SK-N-SH treated with all-trans-retinoic acid at 6 μM for 48 hours (cell line): ENCODE results near the gene OSBPL5.

Experiments
- ATAC-seq: fragments of 200-7000 bp; cut with Tn5 transposase; 3 replicates; pipeline ENCODE4 v1.9.1; 2020; ENCODE audit warnings: mild to moderate bottlenecking, moderate library complexity
- ARNTL ChIP-seq: fragments of 450-650 bp; formaldehyde crosslinking; IDR thresholded peaks from 2 replicates; pipeline ENCODE4 v1.5.0; 2020; ENCODE audit warnings: low read depth, mild to moderate bottlenecking, moderate library complexity, borderline replicate concordance
- BACH2 ChIP-seq: fragments of 250-450 bp; sonication (Bioruptor Pico); IDR thresholded peaks from 2 replicates; pipeline ENCODE4 v1.9.0; 2021; ENCODE audit warnings: mild to moderate bottlenecking, borderline replicate concordance
- CSDC2 ChIP-seq: fragments of 250-450 bp; sonication (Bioruptor Pico); IDR thresholded peaks from 2 replicates; pipeline ENCODE4 v1.5.0; 2020; ENCODE audit warnings: mild to moderate bottlenecking, moderate library complexity
- CSRNP3 ChIP-seq: fragments of 250-450 bp; sonication (Bioruptor Pico); IDR thresholded peaks from 2 replicates; pipeline ENCODE4 v1.5.1; 2021; ENCODE audit warnings: mild to moderate bottlenecking, moderate library complexity
- ESRRG ChIP-seq: fragments of 250-450 bp; sonication (Bioruptor Pico); IDR thresholded peaks from 2 replicates; pipeline ENCODE4 v1.6.1; 2021; ENCODE audit warnings: mild to moderate bottlenecking
- GLIS3 ChIP-seq: fragments of 250-450 bp; sonication (Bioruptor Pico); IDR thresholded peaks from 2 replicates; pipeline ENCODE4 v1.5.0; 2020; ENCODE audit warnings: mild to moderate bottlenecking, moderate library complexity
- OSR1 ChIP-seq: fragments of 250-450 bp; sonication (Bioruptor Pico); IDR thresholded peaks from 2 replicates; pipeline ENCODE4 v1.8.0; 2022; ENCODE audit warnings: moderate library complexity, mild to moderate bottlenecking, inconsistent platforms
- PATZ1 ChIP-seq: fragments of 250-450 bp; sonication (Bioruptor Pico); IDR thresholded peaks from 2 replicates; pipeline ENCODE4 v1.8.0; 2020; ENCODE audit warnings: mild to moderate bottlenecking, moderate library complexity, borderline replicate concordance
- POU6F1 ChIP-seq: fragments of 250-450 bp; sonication (Bioruptor Pico); IDR thresholded peaks from 2 replicates; pipeline ENCODE4 v1.8.0; 2021; ENCODE audit warnings: low read depth, mild to moderate bottlenecking, moderate library complexity, borderline replicate concordance
- PPARA ChIP-seq: fragments of 250-450 bp; sonication (Bioruptor Pico); IDR thresholded peaks from 2 replicates; pipeline ENCODE4 v1.5.0; 2020; ENCODE audit warnings: mild to moderate bottlenecking, borderline replicate concordance
- RARB ChIP-seq: fragments of 250-450 bp; sonication (Bioruptor Pico); IDR thresholded peaks from 2 replicates; pipeline ENCODE4 v1.8.0; 2021; ENCODE audit warnings: mild to moderate bottlenecking, moderate library complexity
- TCF4 ChIP-seq: fragments of 250-450 bp; sonication (Bioruptor Pico); IDR thresholded peaks from 2 replicates; pipeline ENCODE4 v1.8.0; 2021; ENCODE audit warnings: mild to moderate bottlenecking, moderate library complexity, borderline replicate concordance
- TOX ChIP-seq: fragments of 250-450 bp; sonication (Bioruptor Pico); IDR thresholded peaks from 2 replicates; pipeline ENCODE4 v1.8.0; 2021; ENCODE audit warnings: mild to moderate bottlenecking, moderate library complexity, borderline replicate concordance
- ZC3H10 ChIP-seq: fragments of 250-450 bp; sonication (Bioruptor Pico); IDR thresholded peaks from 2 replicates; pipeline ENCODE4 v1.5.1; 2021; ENCODE audit warnings: mild to moderate bottlenecking, moderate library complexity
- ZFP3 ChIP-seq: fragments of 250-450 bp; sonication (Bioruptor Pico); IDR thresholded peaks from 2 replicates; pipeline ENCODE4 v1.5.0; 2020; ENCODE audit warnings: mild to moderate bottlenecking, moderate library complexity
- ZFP30 ChIP-seq: fragments of 450-650 bp; formaldehyde crosslinking; IDR thresholded peaks from 2 replicates; pipeline ENCODE4 v1.5.0; 2022; ENCODE audit warnings: mild to moderate bottlenecking, moderate library complexity
- ZNF565 ChIP-seq: fragments of 450-650 bp; formaldehyde crosslinking; conservative IDR thresholded peaks from 2 replicates; pipeline ENCODE4 v1.5.0; 2020; ENCODE audit warnings: low read depth, mild to moderate bottlenecking, moderate library complexity
- ZNF70 ChIP-seq: fragments of 450-650 bp; formaldehyde crosslinking; IDR thresholded peaks from 2 replicates; pipeline ENCODE4 v1.5.0; 2020; ENCODE audit warnings: mild to moderate bottlenecking, moderate library complexity
- ZNF8 ChIP-seq: fragments of 450-650 bp; formaldehyde crosslinking; IDR thresholded peaks from 2 replicates; pipeline ENCODE4 v1.5.0; 2020; ENCODE audit warnings: mild to moderate bottlenecking, moderate library complexity
- TF ChIP-seq, protein P1 (sequence below): fragments of 250-450 bp; sonication (Bioruptor Pico); IDR thresholded peaks from 2 replicates; pipeline ENCODE4 v1.5.0; 2020; ENCODE audit warnings: mild to moderate bottlenecking, moderate library complexity
- TF ChIP-seq, protein P2 (sequence below): fragments of 250-450 bp; sonication (Bioruptor Pico); IDR thresholded peaks from 2 replicates; pipeline ENCODE4 v1.5.1; 2020; ENCODE audit warnings: low read depth, mild to moderate bottlenecking, moderate library complexity

Gene OSBPL5

DNA sequence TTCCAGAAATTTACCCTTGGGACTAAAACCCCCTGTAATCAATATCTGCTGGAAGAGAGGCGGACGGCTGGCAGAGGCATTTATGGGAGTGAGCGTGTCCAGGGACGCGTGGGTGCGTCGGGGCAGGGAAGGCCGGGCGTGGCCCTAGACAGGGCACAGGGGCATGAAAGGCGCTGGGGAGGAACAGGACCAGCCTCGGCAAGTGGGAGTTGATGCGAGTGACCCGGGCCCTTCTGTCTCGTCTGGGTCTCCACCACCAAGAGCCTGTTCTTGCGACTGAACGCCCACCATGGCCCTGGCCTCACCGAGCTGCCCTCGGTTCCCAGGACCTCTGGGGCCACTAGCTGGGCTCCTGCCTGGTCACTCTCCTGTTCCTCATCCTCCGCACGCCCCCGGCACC, 17.5 kb downstream of the OSBPL5 start (continued):
- TF ChIP-seq, protein P1, sequence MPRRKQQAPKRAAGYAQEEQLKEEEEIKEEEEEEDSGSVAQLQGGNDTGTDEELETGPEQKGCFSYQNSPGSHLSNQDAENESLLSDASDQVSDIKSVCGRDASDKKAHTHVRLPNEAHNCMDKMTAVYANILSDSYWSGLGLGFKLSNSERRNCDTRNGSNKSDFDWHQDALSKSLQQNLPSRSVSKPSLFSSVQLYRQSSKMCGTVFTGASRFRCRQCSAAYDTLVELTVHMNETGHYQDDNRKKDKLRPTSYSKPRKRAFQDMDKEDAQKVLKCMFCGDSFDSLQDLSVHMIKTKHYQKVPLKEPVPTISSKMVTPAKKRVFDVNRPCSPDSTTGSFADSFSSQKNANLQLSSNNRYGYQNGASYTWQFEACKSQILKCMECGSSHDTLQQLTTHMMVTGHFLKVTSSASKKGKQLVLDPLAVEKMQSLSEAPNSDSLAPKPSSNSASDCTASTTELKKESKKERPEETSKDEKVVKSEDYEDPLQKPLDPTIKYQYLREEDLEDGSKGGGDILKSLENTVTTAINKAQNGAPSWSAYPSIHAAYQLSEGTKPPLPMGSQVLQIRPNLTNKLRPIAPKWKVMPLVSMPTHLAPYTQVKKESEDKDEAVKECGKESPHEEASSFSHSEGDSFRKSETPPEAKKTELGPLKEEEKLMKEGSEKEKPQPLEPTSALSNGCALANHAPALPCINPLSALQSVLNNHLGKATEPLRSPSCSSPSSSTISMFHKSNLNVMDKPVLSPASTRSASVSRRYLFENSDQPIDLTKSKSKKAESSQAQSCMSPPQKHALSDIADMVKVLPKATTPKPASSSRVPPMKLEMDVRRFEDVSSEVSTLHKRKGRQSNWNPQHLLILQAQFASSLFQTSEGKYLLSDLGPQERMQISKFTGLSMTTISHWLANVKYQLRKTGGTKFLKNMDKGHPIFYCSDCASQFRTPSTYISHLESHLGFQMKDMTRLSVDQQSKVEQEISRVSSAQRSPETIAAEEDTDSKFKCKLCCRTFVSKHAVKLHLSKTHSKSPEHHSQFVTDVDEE (CRISPR knock-in tag) = no peak
- TF ChIP-seq ZNF70 (CRISPR knock-in tag) (no peak), ESRRG (CRISPR knock-in tag) (no peak), BACH2 (no peak)

DNA sequence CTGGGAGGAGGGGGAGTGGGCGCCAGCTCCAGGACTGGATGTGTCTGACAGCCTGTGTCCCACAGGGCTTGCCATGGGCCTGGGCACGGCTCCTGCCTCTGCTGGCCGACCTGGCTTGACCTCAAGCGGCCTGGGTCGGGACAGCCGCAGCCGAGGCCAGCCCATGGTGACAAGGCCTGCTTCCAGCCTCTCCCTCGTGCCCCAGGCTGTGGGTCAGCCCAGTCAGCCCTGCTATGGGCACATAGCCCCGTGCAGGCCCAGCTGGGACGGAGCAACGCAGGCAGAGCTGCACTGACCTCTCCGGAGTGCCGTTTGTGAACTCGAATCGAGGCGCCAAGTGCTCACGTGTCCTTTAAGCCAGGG, 17.9 kb downstream of the OSBPL5 start:
- TF ChIP-seq ZFP3 (CRISPR knock-in tag) (no peak), PPARA (no peak), BACH2 (no peak), ZFP30 (CRISPR knock-in tag) (no peak), ZC3H10 (no peak), OSR1 (no peak), ESRRG (CRISPR knock-in tag) (no peak), ZNF565 (no peak), ZNF8 (CRISPR knock-in tag) (no peak), RARB (CRISPR knock-in tag) (no peak), TOX (CRISPR knock-in tag) (no peak), CSDC2 (CRISPR knock-in tag) (no peak), ARNTL (CRISPR knock-in tag) (no peak), PATZ1 (CRISPR knock-in tag) (no peak), ZNF70 (CRISPR knock-in tag) (no peak), POU6F1 (no peak), GLIS3 (no peak)
- TF ChIP-seq, protein P1 (CRISPR knock-in tag) = no peak
- TF ChIP-seq, protein P2, sequence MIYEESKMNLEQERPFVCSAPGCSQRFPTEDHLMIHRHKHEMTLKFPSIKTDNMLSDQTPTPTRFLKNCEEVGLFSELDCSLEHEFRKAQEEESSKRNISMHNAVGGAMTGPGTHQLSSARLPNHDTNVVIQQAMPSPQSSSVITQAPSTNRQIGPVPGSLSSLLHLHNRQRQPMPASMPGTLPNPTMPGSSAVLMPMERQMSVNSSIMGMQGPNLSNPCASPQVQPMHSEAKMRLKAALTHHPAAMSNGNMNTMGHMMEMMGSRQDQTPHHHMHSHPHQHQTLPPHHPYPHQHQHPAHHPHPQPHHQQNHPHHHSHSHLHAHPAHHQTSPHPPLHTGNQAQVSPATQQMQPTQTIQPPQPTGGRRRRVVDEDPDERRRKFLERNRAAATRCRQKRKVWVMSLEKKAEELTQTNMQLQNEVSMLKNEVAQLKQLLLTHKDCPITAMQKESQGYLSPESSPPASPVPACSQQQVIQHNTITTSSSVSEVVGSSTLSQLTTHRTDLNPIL (CRISPR knock-in tag) = no peak
- ATAC-seq = peak; percentile 8; the same call in 2 of the 3 replicates

DNA sequence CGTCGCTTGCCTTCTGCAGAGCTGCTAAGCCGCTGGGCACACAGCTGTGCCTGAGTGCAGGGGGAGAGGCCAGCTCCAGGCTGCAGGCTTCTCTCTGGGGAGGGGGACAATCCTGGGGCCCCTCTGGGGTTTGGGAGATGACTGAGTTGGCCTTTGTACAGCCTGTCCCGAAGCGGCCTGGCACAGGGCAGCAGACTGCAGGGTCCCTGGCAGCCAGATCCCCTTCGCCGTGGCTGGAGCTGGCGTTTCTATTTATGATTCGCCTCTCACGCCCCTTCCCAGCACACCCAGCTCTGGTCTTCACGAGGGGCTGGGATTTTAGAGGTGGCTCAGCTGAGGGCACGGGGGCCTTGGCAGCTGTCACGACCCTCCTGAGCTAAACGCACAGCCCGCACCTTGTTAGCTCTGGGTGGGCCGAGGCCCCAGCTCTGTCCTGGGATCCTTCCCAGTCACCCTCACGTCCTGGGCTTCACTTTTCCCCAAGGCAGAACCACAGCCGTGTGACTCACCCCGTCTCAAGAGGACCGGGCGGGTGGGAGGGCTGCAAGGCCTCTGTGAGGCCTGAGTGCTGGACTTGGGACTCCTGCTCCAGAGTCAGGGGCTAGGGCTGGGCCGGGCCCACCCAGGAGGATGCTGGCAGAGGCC, 18.4 kb downstream of the OSBPL5 start:
- no peak for TF ChIP-seq CSRNP3
- TF ChIP-seq TCF4 (CRISPR knock-in tag) = no peak
- no peak for TF ChIP-seq ZNF8 (CRISPR knock-in tag)
- TF ChIP-seq PPARA = no peak
- TF ChIP-seq RARB (CRISPR knock-in tag) = no peak
- peak; percentile 36; the same call in 2 of the 3 replicates for ATAC-seq
